ENCODE data around the gene AQP5.

DNA sequence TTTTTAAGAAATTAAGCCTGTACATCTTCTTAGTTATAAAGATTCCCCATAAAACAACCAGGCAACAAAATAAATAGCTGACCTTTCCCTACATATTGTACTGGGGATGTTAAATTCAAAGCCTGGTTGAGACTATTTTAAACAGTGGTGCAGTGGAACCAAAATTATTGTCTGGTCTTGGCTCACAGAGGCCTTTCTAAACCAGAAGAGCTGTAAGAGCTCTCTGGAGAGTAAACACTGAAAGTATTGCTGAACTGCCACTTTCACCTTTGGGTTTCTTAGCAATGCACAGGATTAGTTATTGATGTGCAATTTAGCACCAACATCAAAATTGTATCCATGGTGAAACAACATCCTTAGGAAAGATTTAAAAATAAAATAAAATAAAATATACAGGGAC lies 43.0 kb downstream of the AQP5 start:
- TF ChIP-seq, protein P1, sequence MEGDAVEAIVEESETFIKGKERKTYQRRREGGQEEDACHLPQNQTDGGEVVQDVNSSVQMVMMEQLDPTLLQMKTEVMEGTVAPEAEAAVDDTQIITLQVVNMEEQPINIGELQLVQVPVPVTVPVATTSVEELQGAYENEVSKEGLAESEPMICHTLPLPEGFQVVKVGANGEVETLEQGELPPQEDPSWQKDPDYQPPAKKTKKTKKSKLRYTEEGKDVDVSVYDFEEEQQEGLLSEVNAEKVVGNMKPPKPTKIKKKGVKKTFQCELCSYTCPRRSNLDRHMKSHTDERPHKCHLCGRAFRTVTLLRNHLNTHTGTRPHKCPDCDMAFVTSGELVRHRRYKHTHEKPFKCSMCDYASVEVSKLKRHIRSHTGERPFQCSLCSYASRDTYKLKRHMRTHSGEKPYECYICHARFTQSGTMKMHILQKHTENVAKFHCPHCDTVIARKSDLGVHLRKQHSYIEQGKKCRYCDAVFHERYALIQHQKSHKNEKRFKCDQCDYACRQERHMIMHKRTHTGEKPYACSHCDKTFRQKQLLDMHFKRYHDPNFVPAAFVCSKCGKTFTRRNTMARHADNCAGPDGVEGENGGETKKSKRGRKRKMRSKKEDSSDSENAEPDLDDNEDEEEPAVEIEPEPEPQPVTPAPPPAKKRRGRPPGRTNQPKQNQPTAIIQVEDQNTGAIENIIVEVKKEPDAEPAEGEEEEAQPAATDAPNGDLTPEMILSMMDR (IDR thresholded peaks at IDR 0.05; ENCODE audit: extremely low read depth in 1 of 2, insufficient read depth in 1 of 2, low read depth in 1 of 2, low read length in 2 of 2): no peak
- TF ChIP-seq, protein P2, sequence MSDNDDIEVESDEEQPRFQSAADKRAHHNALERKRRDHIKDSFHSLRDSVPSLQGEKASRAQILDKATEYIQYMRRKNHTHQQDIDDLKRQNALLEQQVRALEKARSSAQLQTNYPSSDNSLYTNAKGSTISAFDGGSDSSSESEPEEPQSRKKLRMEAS (IDR thresholded peaks at IDR 0.05; ENCODE audit: insufficient read depth, insufficient read length): no peak
- TF ChIP-seq POLR2A (IDR thresholded peaks at IDR 0.05; ENCODE audit: low read depth, low read length) (no peak), EZH2 (IDR thresholded peaks at IDR 0.05; ENCODE audit: borderline replicate concordance, low read depth, low read length, severe bottlenecking) (no peak), POLR2AphosphoS5 (IDR thresholded peaks at IDR 0.05; ENCODE audit: insufficient read depth, low read depth, low read length) (no peak), MYC (IDR thresholded peaks at IDR 0.05; ENCODE audit: low read depth, low read length) (no peak), GATA2 (IDR thresholded peaks at IDR 0.05; ENCODE audit: insufficient read depth, insufficient read length, low read depth, low read length) (no peak), JUN (IDR thresholded peaks at IDR 0.05; ENCODE audit: borderline replicate concordance, insufficient read depth, insufficient read length, low read depth) (no peak), FOS (IDR thresholded peaks at IDR 0.05; ENCODE audit: borderline replicate concordance, insufficient read depth, low read length) (no peak)

Data from endothelial cell of umbilical vein (primary cell).